ENCODE measurements around the gene TPPP3. TPM values are rescaled to one million over a fixed set of nuclear protein-coding genes. Genes with fewer than 3 reads are reported as not detected.

The TPPP3 gene
- total RNA-seq, 1 experiment from 2014 or later: not detected

- peaks cover 10% of the 10 kb centered on the region for H3K4me1 Mint-ChIP-seq (ENCODE audit: insufficient read depth, unreplicated experiment)
- no peak overlapping the region for H3K27ac Mint-ChIP-seq (ENCODE audit: low read depth, unreplicated experiment)
- peaks cover 20% of the 10 kb centered on the region for H3K27me3 Mint-ChIP-seq (ENCODE audit: insufficient read depth, unreplicated experiment)
- POLR2A ChIA-PET: no interaction called here
- no peak for TF ChIP-seq CTCF (IDR thresholded peaks at IDR 0.05; ENCODE audit: unreplicated experiment)
- H3K9me3 Mint-ChIP-seq (ENCODE audit: unreplicated experiment): no peaks in the 10 kb centered on the region
- BruUV-seq (replicated peaks): no TSS peak
- no peaks in the 10 kb centered on the region for H3K36me3 Mint-ChIP-seq (ENCODE audit: insufficient read depth, unreplicated experiment)
- no peak overlapping the region for H3K4me3 Mint-ChIP-seq (ENCODE audit: unreplicated experiment)
- CTCF ChIA-PET: interaction anchor here (0.6 to 2.3 kb wide), 2 partner anchors 154 to 159 kb away, joined by 3 to 5 read pairs; no protein-coding TSS in a partner anchor
- DNase-seq (ENCODE audit: unreplicated experiment): no peak
- intact Hi-C loops (cut with micrococcal nuclease): loop anchor here (5.0 kb wide), 1 partner anchor 48 kb away; no protein-coding TSS in a partner anchor
These were observed 26.6 kb upstream of the TPPP3 start for GRCh38 chr16:67419931-67420330.

GRCh38 chr16:67419502-67419901 lies 26.2 kb upstream of the TPPP3 start:
- Mint-ChIP-seq H3K4me3 (ENCODE audit: unreplicated experiment) (no peak overlapping the region), H3K27me3 (ENCODE audit: insufficient read depth, unreplicated experiment) (peaks cover 15% of the 10 kb centered on the region), H3K27ac (ENCODE audit: low read depth, unreplicated experiment) (no peak overlapping the region), H3K36me3 (ENCODE audit: insufficient read depth, unreplicated experiment) (no peaks in the 10 kb centered on the region), H3K9me3 (ENCODE audit: unreplicated experiment) (no peaks in the 10 kb centered on the region), H3K4me1 (ENCODE audit: insufficient read depth, unreplicated experiment) (peaks cover 12% of the 10 kb centered on the region)
- ChIA-PET CTCF (interaction anchor here (0.5 to 2.3 kb wide), 3 partner anchors 71 to 159 kb away, joined by 3 to 5 read pairs (median 3); no protein-coding TSS in a partner anchor), POLR2A (no interaction called here)
- intact Hi-C loops (cut with micrococcal nuclease): loop anchor here (5.0 kb wide), 1 partner anchor 47 kb away; no protein-coding TSS in a partner anchor
- no TSS peak for BruUV-seq (replicated peaks)
- DNase-seq (ENCODE audit: unreplicated experiment): no peak
- TF ChIP-seq CTCF (IDR thresholded peaks at IDR 0.05; ENCODE audit: unreplicated experiment): no peak

GRCh38 chr16:67417333-67418061 lies 24.2 kb upstream of the TPPP3 start:
- ChIA-PET CTCF (interaction anchor here (0.6 to 2.7 kb wide), 17 partner anchors 8 to 383 kb away, joined by 3 to 20 read pairs (median 5); partner anchors contain the start of gene HSD11B2), POLR2A (interaction anchor here (0.6 to 1.6 kb wide), 3 partner anchors 11 to 530 kb away, joined by 3 to 6 read pairs (median 4); no protein-coding TSS in a partner anchor)
- Mint-ChIP-seq H3K9me3 (ENCODE audit: unreplicated experiment) (no peaks in the 10 kb centered on the region), H3K4me3 (ENCODE audit: unreplicated experiment) (peak overlapping the region; percentile 81), H3K4me1 (ENCODE audit: insufficient read depth, unreplicated experiment) (peaks cover 16% of the 10 kb centered on the region), H3K27me3 (ENCODE audit: insufficient read depth, unreplicated experiment) (peaks cover 14% of the 10 kb centered on the region), H3K36me3 (ENCODE audit: insufficient read depth, unreplicated experiment) (no peaks in the 10 kb centered on the region), H3K27ac (ENCODE audit: low read depth, unreplicated experiment) (no peak overlapping the region)
- no TSS peak for BruUV-seq (replicated peaks)
- DNase-seq (ENCODE audit: unreplicated experiment): no peak
- no peak for TF ChIP-seq CTCF (IDR thresholded peaks at IDR 0.05; ENCODE audit: unreplicated experiment)
- intact Hi-C loops (cut with micrococcal nuclease): loop anchor here (5.0 kb wide), 1 partner anchor 45 kb away; no protein-coding TSS in a partner anchor

Measured in MCF 10A (cell line).